ENCODE results near the gene ACAP2.

- no peak for TF ChIP-seq CTCF (IDR thresholded peaks at IDR 0.05)
- TF ChIP-seq POLR2A (IDR thresholded peaks at IDR 0.05): no peak
These were observed 76.5 kb downstream of the ACAP2 start for GRCh38 chr3:195366200-195366925.

All from testis (tissue), 2 donors.